Gastrocnemius medialis (tissue), 4 donors: ENCODE data around the gene EGFLAM. TPM values are rescaled to one million over a fixed set of nuclear protein-coding genes. Genes with fewer than 3 reads are reported as not detected.
A peak's percentile ranks its signal among the peaks of the same experiment; 100 is the strongest.

ENCODE experiments used
- ATAC-seq, 2 donors: fragments of 150-250 bp; one replicate each; pipeline ENCODE4 v1.9.1; 2016
- DNase-seq, 2 donors: peaks; one replicate each; pipeline ENCODE4 v3.0.0-alpha.2; 2019
- H3K27ac ChIP-seq, 4 donors: fragments of 200-600 bp; sonication (generic); 1 replicate in 1 of 4; 2 replicates in 3 of 4; pipeline ENCODE4 v1.5.1; 2016 to 2018; ENCODE audit warnings: mild to moderate bottlenecking in 2 of 4, moderate library complexity in 1 of 4
- H3K27me3 ChIP-seq, 3 donors: fragments of 200-600 bp; sonication (generic) in 2 of 3; 1 replicate in 1 of 3; 2 replicates in 2 of 3; pipeline versions ENCODE4 v1.5.1 to v1.6.0; 2016 to 2019; ENCODE audit warnings: mild to moderate bottlenecking in 1 of 3, moderate library complexity in 1 of 3
- H3K36me3 ChIP-seq, 2 donors: fragments of 200-600 bp; sonication (generic) in 1 of 2; one replicate each; pipeline ENCODE4 v1.5.1; 2017 to 2018
- H3K4me1 ChIP-seq, 2 donors: fragments of 200-600 bp; sonication (generic) in 1 of 2; one replicate each; pipeline ENCODE4 v1.5.1; 2016 to 2017; ENCODE audit warnings: mild to moderate bottlenecking in 2 of 2
- H3K4me3 ChIP-seq, 4 donors: fragments of 200-600 bp; sonication (generic) in 3 of 4; 1 replicate in 1 of 4; 2 replicates in 3 of 4; pipeline ENCODE4 v1.5.1; 2016 to 2019; ENCODE audit warnings: mild to moderate bottlenecking in 2 of 4
- H3K9me3 ChIP-seq, 3 donors: fragments of 200-600 bp; sonication (generic) in 2 of 3; 1 replicate in 1 of 3; 2 replicates in 2 of 3; pipeline ENCODE4 v1.5.1; 2016 to 2019
- CTCF ChIP-seq, 5 experiments: fragments of 450-650 bp in 3 of 5; fragments of 200-600 bp in 2 of 5; sonication (generic) in 2 of 5; IDR thresholded peaks in 4 of 5; conservative IDR thresholded peaks in 1 of 5; 1 replicate in 4 of 5; 2 replicates in 1 of 5; pipeline ENCODE4 v1.5.1; 2016 to 2019; ENCODE audit warnings: antibody characterized with exemption in 5 of 5, mild to moderate bottlenecking in 3 of 5, moderate library complexity in 3 of 5
- POLR2A ChIP-seq, 2 donors: fragments of 450-650 bp; IDR thresholded peaks; one replicate each; pipeline ENCODE4 v1.6.1; 2017; ENCODE audit warnings: antibody characterized with exemption in 2 of 2, mild to moderate bottlenecking in 2 of 2, moderate library complexity in 2 of 2
- in situ Hi-C, 4 donors: fragments of 200-750 bp; cut with MboI; loops; one replicate each; pipeline versions ENCODE4 v1.15.0 to v1.8.0; 2017; ENCODE audit warnings: low sequenced_read_pairs in 4 of 4
- intact Hi-C: fragments of 100-400 bp; cut with DNase I; formaldehyde crosslinking; loops from one replicate; pipeline ENCODE4 v1.15.1; 2023; ENCODE audit warnings: low total_unique reads
- total RNA-seq, 4 donors: library from RNA; depleted of rRNA; stranded (reverse); fragments of >200 nt; gene quantifications; one replicate each; pipeline versions ENCODE4 v1.1.0 to v1.2.3, GENCODE V29; 2016

The EGFLAM gene
- total RNA-seq, 4 donors from 2014 or later: 19.2 to 36.4 (median 32.7) TPM

GRCh38 chr5:38483805-38484398 lies 225.5 kb downstream of the EGFLAM start:
- Histone ChIP-seq H3K27ac (no peak overlapping the region), H3K4me3 (no peak overlapping the region), H3K9me3 (no peaks in the 10 kb centered on the region), H3K36me3 (peaks cover 0 to 81% of the 10 kb centered on the region in 2 donors), H3K4me1 (no peaks in the 10 kb centered on the region), H3K27me3 (no peaks in the 10 kb centered on the region)
- in situ Hi-C loops (loop anchor here in 1 of 4 donors (25.0 kb wide), 1 partner anchor 453 kb away; no protein-coding TSS in a partner anchor), intact Hi-C loops (no loop called here)
- ATAC-seq: peak in 1 of 2 donors; percentile 35
- TF ChIP-seq CTCF (IDR thresholded peaks at IDR 0.05 in 4 of 5, conservative IDR thresholded peaks at IDR 0.05 in 1 of 5) (no peak), POLR2A (IDR thresholded peaks at IDR 0.05) (no peak)
- DNase-seq: no peak

- Histone ChIP-seq H3K4me3 (no peak overlapping the region), H3K27ac (no peak overlapping the region), H3K27me3 (no peaks in the 10 kb centered on the region), H3K9me3 (no peaks in the 10 kb centered on the region), H3K4me1 (no peaks in the 10 kb centered on the region), H3K36me3 (peaks cover 0 to 73% of the 10 kb centered on the region in 2 donors)
- DNase-seq: no peak
- in situ Hi-C loops (loop anchor here in 1 of 4 donors (25.0 kb wide), 1 partner anchor 443 kb away; no protein-coding TSS in a partner anchor), intact Hi-C loops (loop anchor here (5.0 kb wide), 1 partner anchor 52 kb away; no protein-coding TSS in a partner anchor)
- ATAC-seq: no peak
- TF ChIP-seq CTCF (IDR thresholded peaks at IDR 0.05 in 4 of 5, conservative IDR thresholded peaks at IDR 0.05 in 1 of 5): no peak
- TF ChIP-seq POLR2A (IDR thresholded peaks at IDR 0.05): no peak
These were observed 235.8 kb downstream of the EGFLAM start for GRCh38 chr5:38494175-38494574.

- TF ChIP-seq CTCF (IDR thresholded peaks at IDR 0.05 in 4 of 5, conservative IDR thresholded peaks at IDR 0.05 in 1 of 5) (no peak), POLR2A (IDR thresholded peaks at IDR 0.05) (no peak)
- Histone ChIP-seq H3K36me3 (peaks cover 0 to 75% of the 10 kb centered on the region in 2 donors), H3K27ac (no peak overlapping the region), H3K4me3 (no peak overlapping the region), H3K9me3 (no peaks in the 10 kb centered on the region), H3K27me3 (no peaks in the 10 kb centered on the region), H3K4me1 (no peaks in the 10 kb centered on the region)
- no peak for DNase-seq
- in situ Hi-C loops: loop anchor here in 1 of 4 donors (25.0 kb wide), 1 partner anchor 443 kb away; no protein-coding TSS in a partner anchor
- intact Hi-C loops: loop anchor here (5.0 kb wide), 2 partner anchors 52 to 313 kb away; no protein-coding TSS in a partner anchor
- ATAC-seq: no peak
These were observed 236.4 kb downstream of the EGFLAM start for GRCh38 chr5:38494763-38495162.

- H3K9me3 ChIP-seq: no peaks in the 10 kb centered on the region
- ATAC-seq (peak in 1 of 2 donors; percentile 55), DNase-seq (no peak)
- TF ChIP-seq POLR2A (IDR thresholded peaks at IDR 0.05) (no peak), CTCF (IDR thresholded peaks at IDR 0.05 in 4 of 5, conservative IDR thresholded peaks at IDR 0.05 in 1 of 5) (no peak)
- H3K4me1 ChIP-seq: no peaks in the 10 kb centered on the region
- no peaks in the 10 kb centered on the region for H3K27me3 ChIP-seq
- peaks cover 0 to 70% of the 10 kb centered on the region in 2 donors for H3K36me3 ChIP-seq
- no peak overlapping the region for H3K4me3 ChIP-seq
- in situ Hi-C loops: loop anchor here in 1 of 4 donors (25.0 kb wide), 1 partner anchor 439 kb away; no protein-coding TSS in a partner anchor
- no peak overlapping the region for H3K27ac ChIP-seq
- intact Hi-C loops: loop anchor here (2.0 to 5.0 kb wide), 2 partner anchors 169 to 309 kb away; no protein-coding TSS in a partner anchor
These were observed 239.6 kb downstream of the EGFLAM start for GRCh38 chr5:38497946-38498345.
